Left renal pelvis (tissue), 4 donors: ENCODE data around the gene SLC24A3. TPM values are rescaled to one million over a fixed set of nuclear protein-coding genes. Genes with fewer than 3 reads are reported as not detected.
"Not testable (repeated sequence)": the region's sequence is repeated elsewhere in the genome, so short reads cannot be mapped to it uniquely, and the experiment has no call there.

Source experiments
- DNase-seq, 4 donors: peaks; one replicate each; pipeline ENCODE4 v3.0.0-alpha.2; 2013; ENCODE audit warnings: low read depth in 4 of 4, low spot score in 3 of 4
- polyA plus RNA-seq, 4 donors: library from polyadenylated mRNA; unstranded; fragments of 120-200 nt; gene quantifications; one replicate each; pipeline ENCODE4 v1.2.1, GENCODE V29; 2013; ENCODE audit not compliant: insufficient read length in 4 of 4

SLC24A3 gene
- polyA plus RNA-seq, 4 donors, result 4.1 to 26.8 (median 6.0) TPM

- no peak for DNase-seq
These were observed 403.6 kb downstream of the SLC24A3 start for GRCh38 chr20:19616081-19616480.

GRCh38 chr20:19616620-19617019 lies 404.2 kb downstream of the SLC24A3 start:
- DNase-seq, result no peak

GRCh38 chr20:19617256-19617655 lies 404.8 kb downstream of the SLC24A3 start:
- DNase-seq, result no peak

- DNase-seq, result no peak
These were observed 406.3 kb downstream of the SLC24A3 start for GRCh38 chr20:19618711-19619110.

GRCh38 chr20:19619904-19620430 lies 407.5 kb downstream of the SLC24A3 start:
- DNase-seq, result no peak

- no peak for DNase-seq
These were observed 408.0 kb downstream of the SLC24A3 start for GRCh38 chr20:19620446-19620845.

- no peak for DNase-seq
These were observed 408.6 kb downstream of the SLC24A3 start for GRCh38 chr20:19621072-19621471.

- no peak for DNase-seq
These were observed 412.0 kb downstream of the SLC24A3 start for GRCh38 chr20:19624221-19624965.

- DNase-seq, result no peak
These were observed 413.0 kb downstream of the SLC24A3 start for GRCh38 chr20:19625426-19625825.

GRCh38 chr20:19626896-19627295 lies 414.5 kb downstream of the SLC24A3 start:
- DNase-seq, result no peak

GRCh38 chr20:19628570-19629134 lies 416.2 kb downstream of the SLC24A3 start:
- peak in 2 of 4 donors; percentile 14 for DNase-seq

- no peak for DNase-seq
These were observed 419.0 kb downstream of the SLC24A3 start for GRCh38 chr20:19631410-19631809.

GRCh38 chr20:19633985-19634384 lies 421.5 kb downstream of the SLC24A3 start:
- DNase-seq, result no peak

GRCh38 chr20:19639471-19640045 lies 427.1 kb downstream of the SLC24A3 start:
- DNase-seq, result not testable (repeated sequence)

- no peak for DNase-seq
These were observed 430.4 kb downstream of the SLC24A3 start for GRCh38 chr20:19642860-19643259.

- no peak for DNase-seq
These were observed 431.6 kb downstream of the SLC24A3 start for GRCh38 chr20:19644085-19644484.

GRCh38 chr20:19646963-19647362 lies 434.5 kb downstream of the SLC24A3 start:
- no peak for DNase-seq

- DNase-seq, result no peak
These were observed 435.6 kb downstream of the SLC24A3 start for GRCh38 chr20:19648024-19648423.

GRCh38 chr20:19649041-19649440 lies 436.6 kb downstream of the SLC24A3 start:
- no peak for DNase-seq

GRCh38 chr20:19652591-19653026 lies 440.2 kb downstream of the SLC24A3 start:
- DNase-seq, result no peak

GRCh38 chr20:19653327-19653726 lies 440.9 kb downstream of the SLC24A3 start:
- DNase-seq, result no peak

- DNase-seq, result no peak
These were observed 442.5 kb downstream of the SLC24A3 start for GRCh38 chr20:19654921-19655320.
